ENCODE results near the gene GAB1.

Gene GAB1

DNA sequence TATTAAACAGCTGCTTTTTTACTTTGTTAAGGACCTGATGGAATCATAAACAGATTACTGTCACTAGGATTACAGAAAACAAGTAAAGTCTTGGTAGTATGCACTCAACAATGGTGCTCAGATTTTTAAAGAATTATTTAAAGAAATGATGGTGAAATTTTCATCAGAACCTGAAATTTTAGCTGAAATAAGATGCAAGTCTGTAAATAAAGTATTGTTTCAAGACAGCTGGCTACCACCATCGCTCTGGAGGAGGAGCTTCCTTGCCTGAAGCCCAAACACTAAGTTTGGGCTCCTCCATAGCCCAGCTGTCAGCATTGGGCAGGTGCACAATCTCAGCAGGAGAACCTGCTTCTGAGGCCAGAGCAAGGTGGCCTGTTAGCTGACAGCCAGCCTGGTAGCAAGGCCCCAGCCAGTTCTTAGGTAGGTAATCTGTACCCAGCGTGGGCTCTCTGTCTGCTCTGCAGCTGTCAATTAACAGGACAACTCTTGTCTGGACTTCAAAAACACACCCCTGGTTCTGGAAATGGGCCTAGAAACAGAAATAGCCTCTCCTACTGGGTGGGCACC lies 4.6 kb downstream of the GAB1 start:
- TF ChIP-seq CTCF (IDR thresholded peaks at IDR 0.05), result no peak
- Histone ChIP-seq H2AFZ (no peak overlapping the region), H3K79me2 (no peaks in the 10 kb centered on the region), H3K9ac (no peak overlapping the region), H3K4me1 (no peaks in the 10 kb centered on the region), H3K36me3 (ENCODE audit: control insufficient read depth, insufficient read depth, low read length) (no peaks in the 10 kb centered on the region), H3K4me2 (ENCODE audit: low read length) (no peak overlapping the region), H3K9me3 (ENCODE audit: control insufficient read depth, low read length) (no peaks in the 10 kb centered on the region), H3K4me3 (ENCODE audit: low read depth, low read length) (no peak overlapping the region), H3K27me3 (ENCODE audit: control insufficient read depth, insufficient read depth, low read length) (no peaks in the 10 kb centered on the region), H3K27ac (no peak overlapping the region)

DNA sequence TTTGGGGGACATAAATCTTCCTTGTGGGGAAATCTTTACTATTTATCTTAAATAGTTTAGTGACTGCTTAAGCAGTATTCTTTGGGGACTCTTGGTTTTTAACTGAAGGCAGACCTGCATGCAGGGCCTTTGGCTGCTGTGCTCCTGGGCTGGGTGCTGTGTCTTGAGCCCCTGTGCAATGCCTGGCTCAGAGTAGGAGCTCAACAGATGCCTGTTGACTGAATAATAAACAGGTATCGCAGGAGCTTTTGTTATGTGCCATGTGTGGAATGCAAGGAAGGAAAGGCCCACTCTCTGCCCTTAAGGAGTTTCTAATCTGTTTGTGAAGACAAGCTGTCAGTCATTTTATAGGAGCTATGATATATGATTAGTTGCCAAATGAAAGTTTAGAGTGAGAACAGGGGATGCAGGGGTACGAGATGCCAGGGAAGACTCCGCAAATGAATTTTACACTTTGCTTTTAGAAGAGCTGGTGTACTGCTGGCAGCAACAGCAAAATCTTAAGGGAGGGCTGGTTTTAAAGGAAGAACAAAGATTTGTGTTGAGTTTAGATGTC lies 6.7 kb downstream of the GAB1 start:
- H3K27me3 ChIP-seq (ENCODE audit: control insufficient read depth, insufficient read depth, low read length), result no peaks in the 10 kb centered on the region
- H3K4me1 ChIP-seq, result no peaks in the 10 kb centered on the region
- H3K36me3 ChIP-seq (ENCODE audit: control insufficient read depth, insufficient read depth, low read length), result no peaks in the 10 kb centered on the region
- no peak overlapping the region for H3K4me2 ChIP-seq (ENCODE audit: low read length)
- no peaks in the 10 kb centered on the region for H3K9me3 ChIP-seq (ENCODE audit: control insufficient read depth, low read length)
- peaks cover under 1% of the 10 kb centered on the region for H3K79me2 ChIP-seq
- no peak overlapping the region for H3K27ac ChIP-seq
- no peak overlapping the region for H3K9ac ChIP-seq
- H2AFZ ChIP-seq, result no peak overlapping the region
- no peak overlapping the region for H3K4me3 ChIP-seq (ENCODE audit: low read depth, low read length)
- TF ChIP-seq CTCF (IDR thresholded peaks at IDR 0.05), result no peak

DNA sequence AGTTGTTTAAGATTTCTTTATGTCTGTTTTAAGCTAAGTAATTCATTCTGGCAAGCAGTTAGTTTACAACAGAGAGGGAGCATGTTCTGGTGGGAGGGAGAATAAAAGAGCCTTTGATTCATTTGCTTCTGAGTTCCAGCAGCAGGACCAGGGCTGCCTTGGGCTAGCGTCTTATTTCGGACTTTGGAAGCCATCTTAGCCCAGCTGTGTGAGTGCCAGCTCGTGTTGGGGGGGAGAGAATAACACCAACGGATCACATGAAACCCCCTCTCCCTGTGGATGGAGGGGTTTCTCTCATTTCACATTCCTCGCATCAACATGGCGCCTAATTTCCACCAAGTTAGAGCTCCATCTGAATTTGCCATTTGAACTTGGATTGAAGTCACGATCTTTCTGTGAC lies 7.4 kb downstream of the GAB1 start:
- Histone ChIP-seq H3K4me3 (ENCODE audit: low read depth, low read length) (no peak overlapping the region), H3K9ac (no peak overlapping the region)

DNA sequence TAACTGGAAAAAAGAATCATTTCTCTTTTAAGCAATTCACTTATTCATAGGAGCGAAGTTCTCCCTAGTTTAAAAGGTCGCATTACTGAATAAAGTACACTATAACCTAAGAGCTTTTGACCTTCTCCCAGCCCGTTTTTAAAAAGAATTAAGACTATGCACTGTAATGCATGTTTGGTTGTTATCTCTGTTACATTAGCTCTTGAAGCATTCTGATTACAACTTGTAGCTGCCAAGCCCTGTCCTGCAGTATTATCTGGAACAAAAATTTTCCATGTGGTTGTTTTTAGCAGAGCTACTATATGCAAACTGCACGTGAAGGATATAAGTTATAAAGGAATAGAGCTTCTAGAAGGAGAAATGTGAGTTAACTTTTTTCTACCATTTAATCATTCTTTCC lies 8.1 kb downstream of the GAB1 start:
- Histone ChIP-seq H3K27ac (no peak overlapping the region), H3K4me2 (ENCODE audit: low read length) (no peak overlapping the region), H3K27me3 (ENCODE audit: control insufficient read depth, insufficient read depth, low read length) (no peaks in the 10 kb centered on the region), H2AFZ (no peak overlapping the region), H3K36me3 (ENCODE audit: control insufficient read depth, insufficient read depth, low read length) (no peaks in the 10 kb centered on the region), H3K9me3 (ENCODE audit: control insufficient read depth, low read length) (no peaks in the 10 kb centered on the region), H3K9ac (no peak overlapping the region), H3K4me3 (ENCODE audit: low read depth, low read length) (no peak overlapping the region), H3K79me2 (peaks cover 5% of the 10 kb centered on the region), H3K4me1 (no peaks in the 10 kb centered on the region)
- TF ChIP-seq CTCF (IDR thresholded peaks at IDR 0.05), result no peak

More for the DNA sequence above, 7.4 kb downstream of the GAB1 start:
- Histone ChIP-seq H3K36me3 (ENCODE audit: control insufficient read depth, insufficient read depth, low read length) (no peaks in the 10 kb centered on the region), H2AFZ (no peak overlapping the region), H3K27ac (no peak overlapping the region), H3K79me2 (peaks cover 2% of the 10 kb centered on the region), H3K27me3 (ENCODE audit: control insufficient read depth, insufficient read depth, low read length) (no peaks in the 10 kb centered on the region), H3K4me1 (no peaks in the 10 kb centered on the region), H3K9me3 (ENCODE audit: control insufficient read depth, low read length) (no peaks in the 10 kb centered on the region), H3K4me2 (ENCODE audit: low read length) (no peak overlapping the region)
- no peak for TF ChIP-seq CTCF (IDR thresholded peaks at IDR 0.05)

DNA sequence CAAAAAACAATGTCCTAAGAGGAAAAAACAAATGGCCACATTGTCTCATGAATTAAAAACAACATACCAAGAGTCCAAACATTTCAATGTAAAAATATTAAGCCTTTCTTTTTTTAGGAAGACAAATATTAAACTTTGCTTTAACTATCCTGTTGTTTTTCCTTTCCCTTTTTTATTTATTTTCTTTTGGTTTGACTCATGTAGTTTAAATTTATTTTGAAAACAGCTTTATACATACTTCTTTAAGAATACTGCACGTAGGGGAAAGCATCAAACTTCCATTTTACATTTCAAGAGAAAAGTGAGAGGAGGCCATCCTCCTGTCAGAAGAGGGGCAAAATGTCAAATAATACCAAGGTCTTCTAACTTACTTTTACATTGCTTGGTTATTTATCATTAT lies 8.7 kb downstream of the GAB1 start:
- H3K4me2 ChIP-seq (ENCODE audit: low read length), result no peak overlapping the region
- no peak overlapping the region for H3K27ac ChIP-seq
- H3K79me2 ChIP-seq, result peaks cover 5% of the 10 kb centered on the region
- no peak overlapping the region for H3K9ac ChIP-seq
- no peaks in the 10 kb centered on the region for H3K4me1 ChIP-seq
- no peak overlapping the region for H2AFZ ChIP-seq
- no peak for TF ChIP-seq CTCF (IDR thresholded peaks at IDR 0.05)
- no peaks in the 10 kb centered on the region for H3K36me3 ChIP-seq (ENCODE audit: control insufficient read depth, insufficient read depth, low read length)
- no peaks in the 10 kb centered on the region for H3K9me3 ChIP-seq (ENCODE audit: control insufficient read depth, low read length)
- no peaks in the 10 kb centered on the region for H3K27me3 ChIP-seq (ENCODE audit: control insufficient read depth, insufficient read depth, low read length)
- no peak overlapping the region for H3K4me3 ChIP-seq (ENCODE audit: low read depth, low read length)

Measured in parathyroid adenoma (tissue), 2 donors.